GM12891 (cell line): ENCODE measurements around the gene HSDL2.

Source experiments
- POLR2A ChIP-seq: IDR thresholded peaks from 2 replicates; pipeline ENCODE4 v1.6.1; 2011; ENCODE audit warnings: low read depth, low read length, control low read depth
- POLR2AphosphoS5 ChIP-seq: IDR thresholded peaks from 2 replicates; pipeline ENCODE4 v1.6.1; 2011; ENCODE audit warnings: low read depth, low read length, control low read depth
- POU2F2 ChIP-seq: IDR thresholded peaks from 2 replicates; pipeline ENCODE4 v1.6.1; 2011; ENCODE audit warnings: low read depth, mild to moderate bottlenecking, control low read depth, low read length, moderate library complexity
- TAF1 ChIP-seq: IDR thresholded peaks from 2 replicates; pipeline ENCODE4 v1.6.1; 2011; ENCODE audit warnings: low read depth, low read length, control low read depth

DNA sequence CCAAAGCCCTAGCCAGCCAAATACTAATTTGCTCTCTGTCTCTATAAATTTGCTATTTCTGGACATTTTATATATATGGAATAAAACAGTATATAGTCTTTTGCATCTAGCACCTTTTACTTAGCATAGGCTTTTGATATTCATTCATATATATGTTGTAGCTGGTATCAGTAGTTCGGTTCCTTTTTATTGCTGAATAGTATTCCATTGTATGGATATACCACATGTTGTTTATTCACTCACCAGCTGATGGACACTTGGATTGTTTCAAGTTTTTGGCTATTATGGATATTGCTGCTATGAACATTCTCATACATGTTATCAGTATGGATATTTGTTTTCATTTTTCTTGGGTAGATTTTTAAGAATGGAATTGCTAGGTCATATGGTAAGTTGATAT, 82.9 kb downstream of the HSDL2 start:
- no peak for TF ChIP-seq POLR2A
- TF ChIP-seq POLR2AphosphoS5 = no peak
- TF ChIP-seq TAF1 = no peak
- no peak for TF ChIP-seq POU2F2
